ENCODE data around the gene NOC2L. TPM values are rescaled to one million over a fixed set of nuclear protein-coding genes. Genes with fewer than 3 reads are reported as not detected.
A peak's percentile ranks its signal among the peaks of the same experiment; 100 is the strongest.

The NOC2L gene
- total and polyA plus RNA-seq, 2 donors (not counting 1 experiment from before 2014, with no cell fraction given), result 34.1 to 61.1 TPM

DNA sequence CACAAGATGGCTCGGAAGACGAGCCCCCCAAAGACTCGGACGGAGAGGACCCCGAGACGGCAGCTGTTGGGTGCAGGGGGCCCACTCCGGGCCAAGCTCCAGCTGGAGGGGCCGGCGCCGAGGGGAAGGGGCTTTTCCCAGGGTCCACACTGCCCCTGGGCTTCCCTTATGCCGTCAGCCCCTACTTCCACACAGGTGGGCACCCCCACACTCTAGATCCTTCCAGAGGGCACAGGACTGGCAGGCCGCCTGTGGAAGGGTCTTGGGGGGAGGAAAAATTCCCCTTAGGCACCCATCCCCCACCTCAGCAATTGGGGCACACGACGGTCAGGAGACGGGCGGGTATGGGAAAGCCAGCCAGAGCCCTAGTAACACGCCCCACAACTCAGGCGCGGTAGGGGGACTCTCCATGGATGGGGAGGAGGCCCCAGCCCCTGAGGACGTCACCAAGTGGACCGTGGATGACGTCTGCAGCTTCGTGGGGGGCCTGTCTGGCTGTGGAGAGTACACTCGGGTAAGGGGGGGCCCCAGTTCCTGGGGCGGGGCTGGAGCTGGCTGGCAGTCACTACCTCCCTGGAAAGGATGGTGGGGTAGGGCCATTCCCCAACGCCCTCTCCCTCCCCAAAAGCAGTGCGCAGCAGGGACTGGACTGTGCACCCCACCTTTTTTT lies 16.1 kb downstream of the NOC2L start:
- H3K4me2 ChIP-seq (ENCODE audit: extremely low read depth, insufficient read depth, low read length), result no peak overlapping the region
- H4K20me1 ChIP-seq (ENCODE audit: control insufficient read depth, extremely low read depth, insufficient read depth, low read length), result no peaks in the 10 kb centered on the region
- peaks cover 14% of the 10 kb centered on the region for H3K36me3 ChIP-seq (ENCODE audit: control insufficient read depth, insufficient read depth, low read length)
- no peak overlapping the region for H3K4me3 ChIP-seq (replicated peaks in 1 of 4; ENCODE audit: control extremely low read depth in 1 of 4, insufficient read depth in 1 of 4, low read depth in 3 of 4, low read length in 4 of 4)
- peak overlapping the region; percentile 7 for H3K9ac ChIP-seq (ENCODE audit: insufficient read depth, low read length)
- peaks cover 24% of the 10 kb centered on the region for H3K4me1 ChIP-seq (ENCODE audit: control insufficient read depth, extremely low read depth, insufficient read depth, low read length)
- H3K79me2 ChIP-seq (ENCODE audit: control insufficient read depth, insufficient read depth, low read length), result no peaks in the 10 kb centered on the region
- TF ChIP-seq, protein P1, sequence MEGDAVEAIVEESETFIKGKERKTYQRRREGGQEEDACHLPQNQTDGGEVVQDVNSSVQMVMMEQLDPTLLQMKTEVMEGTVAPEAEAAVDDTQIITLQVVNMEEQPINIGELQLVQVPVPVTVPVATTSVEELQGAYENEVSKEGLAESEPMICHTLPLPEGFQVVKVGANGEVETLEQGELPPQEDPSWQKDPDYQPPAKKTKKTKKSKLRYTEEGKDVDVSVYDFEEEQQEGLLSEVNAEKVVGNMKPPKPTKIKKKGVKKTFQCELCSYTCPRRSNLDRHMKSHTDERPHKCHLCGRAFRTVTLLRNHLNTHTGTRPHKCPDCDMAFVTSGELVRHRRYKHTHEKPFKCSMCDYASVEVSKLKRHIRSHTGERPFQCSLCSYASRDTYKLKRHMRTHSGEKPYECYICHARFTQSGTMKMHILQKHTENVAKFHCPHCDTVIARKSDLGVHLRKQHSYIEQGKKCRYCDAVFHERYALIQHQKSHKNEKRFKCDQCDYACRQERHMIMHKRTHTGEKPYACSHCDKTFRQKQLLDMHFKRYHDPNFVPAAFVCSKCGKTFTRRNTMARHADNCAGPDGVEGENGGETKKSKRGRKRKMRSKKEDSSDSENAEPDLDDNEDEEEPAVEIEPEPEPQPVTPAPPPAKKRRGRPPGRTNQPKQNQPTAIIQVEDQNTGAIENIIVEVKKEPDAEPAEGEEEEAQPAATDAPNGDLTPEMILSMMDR (conservative IDR thresholded peaks at IDR 0.05 in 1 of 2, IDR thresholded peaks at IDR 0.05 in 1 of 2; ENCODE audit: low read depth in 1 of 2, low read length in 2 of 2), result no peak
- TF ChIP-seq EZH2 (IDR thresholded peaks at IDR 0.05; ENCODE audit: low read length, missing control alignments), result no peak
- no peak overlapping the region for H2AFZ ChIP-seq (ENCODE audit: low read length)
- H3K27ac ChIP-seq (ENCODE audit: insufficient read depth, low read length), result no peak overlapping the region
- H3K9me3 ChIP-seq (ENCODE audit: control insufficient read depth, insufficient read depth, low read depth, low read length), result no peaks in the 10 kb centered on the region
- peak; percentile 70 to 79 for DNase-seq (ENCODE audit: low read depth in 2 of 2)
- H3K27me3 ChIP-seq (ENCODE audit: control insufficient read depth, insufficient read depth, low read length), result no peaks in the 10 kb centered on the region

DNA sequence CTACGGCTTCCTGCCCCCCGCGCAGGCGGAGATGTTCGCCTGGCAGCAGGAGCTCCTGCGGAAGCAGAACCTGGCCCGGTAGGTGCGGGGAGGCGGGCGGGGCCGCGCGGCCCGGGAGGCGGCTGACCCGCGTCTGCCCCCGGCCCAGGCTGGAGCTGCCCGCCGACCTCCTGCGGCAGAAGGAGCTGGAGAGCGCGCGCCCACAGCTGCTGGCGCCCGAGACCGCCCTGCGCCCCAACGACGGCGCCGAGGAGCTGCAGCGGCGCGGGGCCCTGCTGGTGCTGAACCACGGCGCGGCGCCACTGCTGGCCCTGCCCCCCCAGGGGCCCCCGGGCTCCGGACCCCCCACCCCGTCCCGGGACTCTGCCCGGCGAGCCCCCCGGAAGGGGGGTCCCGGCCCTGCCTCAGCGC lies 16.6 kb downstream of the NOC2L start:
- peaks cover 24% of the 10 kb centered on the region for H3K4me1 ChIP-seq (ENCODE audit: control insufficient read depth, extremely low read depth, insufficient read depth, low read length)
- H2AFZ ChIP-seq (ENCODE audit: low read length), result no peak overlapping the region
- H3K79me2 ChIP-seq (ENCODE audit: control insufficient read depth, insufficient read depth, low read length), result no peaks in the 10 kb centered on the region
- H4K20me1 ChIP-seq (ENCODE audit: control insufficient read depth, extremely low read depth, insufficient read depth, low read length), result no peaks in the 10 kb centered on the region
- peaks cover 10% of the 10 kb centered on the region for H3K36me3 ChIP-seq (ENCODE audit: control insufficient read depth, insufficient read depth, low read length)
- peak overlapping the region in 1 of 4 experiments; percentile 27 for H3K4me3 ChIP-seq (replicated peaks in 1 of 4; ENCODE audit: control extremely low read depth in 1 of 4, insufficient read depth in 1 of 4, low read depth in 3 of 4, low read length in 4 of 4)
- no peaks in the 10 kb centered on the region for H3K27me3 ChIP-seq (ENCODE audit: control insufficient read depth, insufficient read depth, low read length)
- TF ChIP-seq EZH2 (IDR thresholded peaks at IDR 0.05; ENCODE audit: low read length, missing control alignments), result peak; percentile 59
- TF ChIP-seq, protein P1 (conservative IDR thresholded peaks at IDR 0.05 in 1 of 2, IDR thresholded peaks at IDR 0.05 in 1 of 2; ENCODE audit: low read depth in 1 of 2, low read length in 2 of 2), result no peak
- no peak overlapping the region for H3K27ac ChIP-seq (ENCODE audit: insufficient read depth, low read length)
- H3K9ac ChIP-seq (ENCODE audit: insufficient read depth, low read length), result peak overlapping the region; percentile 7
- H3K9me3 ChIP-seq (ENCODE audit: control insufficient read depth, insufficient read depth, low read depth, low read length), result no peaks in the 10 kb centered on the region
- peak in 1 of 2 donors; percentile 46 for DNase-seq (ENCODE audit: low read depth in 2 of 2)
- H3K4me2 ChIP-seq (ENCODE audit: extremely low read depth, insufficient read depth, low read length), result no peak overlapping the region

DNA sequence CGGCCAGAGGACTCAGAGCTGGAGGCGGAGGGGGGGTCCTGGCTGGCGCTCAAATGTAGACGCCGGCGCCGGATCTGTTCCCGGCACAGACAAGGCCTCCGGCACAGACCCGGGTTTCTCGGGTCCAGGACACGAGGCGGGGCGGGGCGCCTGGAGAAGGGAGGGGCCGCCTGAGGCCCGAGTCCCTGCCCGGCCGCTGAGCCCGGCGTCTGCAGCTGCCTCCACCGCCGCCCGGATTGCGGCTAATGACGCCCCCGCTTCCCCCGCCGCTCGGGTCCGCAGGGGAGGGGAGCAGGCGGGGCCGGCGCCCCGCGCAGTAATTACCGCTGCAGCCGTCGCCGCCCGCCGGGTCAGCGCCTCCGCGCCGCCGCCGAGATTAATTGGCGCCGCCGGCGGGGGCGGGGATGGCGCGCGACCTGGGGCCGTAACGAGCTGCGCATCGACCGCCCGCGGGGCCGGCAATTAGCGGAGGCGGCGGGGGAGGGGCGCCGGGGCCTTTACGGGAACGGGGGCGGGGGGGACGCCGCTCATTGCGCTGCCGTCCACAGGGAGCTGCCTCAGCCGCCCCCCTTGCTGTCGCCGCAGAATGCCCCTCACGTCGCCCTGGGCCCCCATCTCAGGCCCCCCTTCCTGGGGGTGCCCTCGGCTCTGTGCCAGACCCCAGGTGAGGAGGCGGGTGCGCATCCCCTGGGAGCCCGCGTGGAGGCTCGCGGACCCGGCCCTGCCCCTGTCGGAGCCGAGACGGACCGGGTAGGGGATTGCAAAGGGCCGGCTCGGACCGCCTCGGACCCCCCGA lies 17.3 kb downstream of the NOC2L start:
- Histone ChIP-seq H3K27ac (ENCODE audit: insufficient read depth, low read length) (no peak overlapping the region), H3K9me3 (ENCODE audit: control insufficient read depth, insufficient read depth, low read depth, low read length) (no peaks in the 10 kb centered on the region), H3K4me1 (ENCODE audit: control insufficient read depth, extremely low read depth, insufficient read depth, low read length) (peaks cover 24% of the 10 kb centered on the region), H3K36me3 (ENCODE audit: control insufficient read depth, insufficient read depth, low read length) (peaks cover 7% of the 10 kb centered on the region), H3K9ac (ENCODE audit: insufficient read depth, low read length) (peak overlapping the region; percentile 55), H3K27me3 (ENCODE audit: control insufficient read depth, insufficient read depth, low read length) (no peaks in the 10 kb centered on the region), H3K4me3 (replicated peaks in 1 of 4; ENCODE audit: control extremely low read depth in 1 of 4, insufficient read depth in 1 of 4, low read depth in 3 of 4, low read length in 4 of 4) (peak overlapping the region in 1 of 4 experiments; percentile 27), H2AFZ (ENCODE audit: low read length) (no peak overlapping the region), H3K79me2 (ENCODE audit: control insufficient read depth, insufficient read depth, low read length) (no peaks in the 10 kb centered on the region), H3K4me2 (ENCODE audit: extremely low read depth, insufficient read depth, low read length) (no peak overlapping the region), H4K20me1 (ENCODE audit: control insufficient read depth, extremely low read depth, insufficient read depth, low read length) (no peaks in the 10 kb centered on the region)
- DNase-seq (ENCODE audit: low read depth in 2 of 2), result peak; percentile 75 to 90
- TF ChIP-seq, protein P1 (conservative IDR thresholded peaks at IDR 0.05 in 1 of 2, IDR thresholded peaks at IDR 0.05 in 1 of 2; ENCODE audit: low read depth in 1 of 2, low read length in 2 of 2), result no peak
- no peak for TF ChIP-seq EZH2 (IDR thresholded peaks at IDR 0.05; ENCODE audit: low read length, missing control alignments)
